OCI-LY3 (cell line): ENCODE data around the gene VASH1.

Experiments
- CTCF ChIP-seq: fragments of 200-600, 300-600 bp; sonication (generic); IDR thresholded peaks from 2 replicates; pipeline ENCODE4 v1.5.1; 2014; ENCODE audit warnings: antibody characterized with exemption, low read length, low read depth
- EZH2phosphoT487 ChIP-seq: fragments of 200-600 bp; shearing (Covaris generic); IDR thresholded peaks from 2 replicates; pipeline ENCODE4 v1.6.1; 2018; ENCODE audit warnings: antibody characterized with exemption, mixed run types, low read depth

- TF ChIP-seq CTCF (no peak), EZH2phosphoT487 (no peak)
Measured at GRCh38 chr14:76770521-76771436, 9.5 kb downstream of the VASH1 start.
